CD14-positive monocyte (primary cell): Measurements from ENCODE around the gene CTTN. TPM values are rescaled to one million over a fixed set of nuclear protein-coding genes. Genes with fewer than 3 reads are reported as not detected.

ENCODE experiments used
- DNase-seq, 3 donors: peaks; one replicate each; pipeline ENCODE4 v3.0.0-alpha.2; 2011 to 2022
- H2AFZ ChIP-seq: 2 replicates; pipeline ENCODE4 v1.6.0; 2012; ENCODE audit warnings: mild to moderate bottlenecking, low read depth, low read length, inconsistent platforms; ENCODE audit not compliant: insufficient read depth, poor library complexity, severe bottlenecking
- H3K27ac ChIP-seq, 2 donors: 1 replicate in 1 of 2; 2 replicates in 1 of 2; pipeline ENCODE4 v1.5.1; 2012 to 2013; ENCODE audit warnings: low read length in 2 of 2, control low read depth in 1 of 2, inconsistent platforms in 1 of 2, low read depth in 1 of 2, mild to moderate bottlenecking in 1 of 2
- H3K27me3 ChIP-seq, 2 donors: one replicate each; pipeline versions ENCODE4 v1.6.0 to v1.6.1; 2011 to 2013; ENCODE audit warnings: low read length in 2 of 2; ENCODE audit not compliant: control insufficient read depth in 2 of 2, insufficient read depth in 2 of 2
- H3K36me3 ChIP-seq, 2 donors: replicated peaks in 1 of 2; 1 replicate in 1 of 2; 2 replicates in 1 of 2; pipeline versions ENCODE4 v1.5.1 to v1.6.1; 2012 to 2013; ENCODE audit warnings: low read length in 2 of 2, control low read depth in 1 of 2, inconsistent platforms in 1 of 2, mild to moderate bottlenecking in 1 of 2; ENCODE audit not compliant: insufficient read depth in 2 of 2, control insufficient read depth in 1 of 2
- H3K4me1 ChIP-seq, 2 donors: 1 replicate in 1 of 2; 2 replicates in 1 of 2; pipeline versions ENCODE4 v1.5.1 to v1.6.1; 2012 to 2013; ENCODE audit warnings: low read length in 2 of 2, control low read depth in 1 of 2, inconsistent platforms in 1 of 2, mild to moderate bottlenecking in 1 of 2, moderate library complexity in 1 of 2; ENCODE audit not compliant: insufficient read depth in 2 of 2, control insufficient read depth in 1 of 2
- H3K4me2 ChIP-seq: replicated peaks from 2 replicates; pipeline ENCODE3; 2012; ENCODE audit warnings: low read length, moderate library complexity, mild to moderate bottlenecking; ENCODE audit not compliant: poor library complexity, severe bottlenecking; ENCODE audit errors: extremely low read depth
- H3K4me3 ChIP-seq, 3 experiments: fragments of 200-600 bp in 1 of 3; sonication (generic) in 1 of 3; replicated peaks in 1 of 3; 1 replicate in 2 of 3; 2 replicates in 1 of 3; pipeline ENCODE4 v1.5.1; 2011 to 2013; ENCODE audit warnings: low read length in 3 of 3, mild to moderate bottlenecking in 3 of 3, control low read depth in 2 of 3, low read depth in 2 of 3, inconsistent platforms in 1 of 3, moderate library complexity in 1 of 3
- H3K79me2 ChIP-seq: 2 replicates; pipeline ENCODE4 v1.6.0; 2012; ENCODE audit warnings: mild to moderate bottlenecking, control low read depth, inconsistent platforms, low read length, moderate library complexity; ENCODE audit not compliant: insufficient read depth
- H3K9ac ChIP-seq: 2 replicates; pipeline ENCODE4 v1.6.0; 2017; ENCODE audit warnings: low read length, mild to moderate bottlenecking; ENCODE audit not compliant: insufficient read depth, poor library complexity, severe bottlenecking
- H3K9me3 ChIP-seq, 2 donors: replicated peaks in 1 of 2; 1 replicate in 1 of 2; 2 replicates in 1 of 2; pipeline versions ENCODE4 v1.5.1 to v1.6.1; 2012 to 2013; ENCODE audit warnings: low read length in 2 of 2, control low read depth in 1 of 2; ENCODE audit not compliant: control insufficient read depth in 1 of 2, insufficient read depth in 1 of 2
- H4K20me1 ChIP-seq: 2 replicates; pipeline ENCODE4 v1.6.0; 2012; ENCODE audit warnings: mild to moderate bottlenecking, low read length, control low read depth, moderate library complexity; ENCODE audit not compliant: insufficient read depth
- H3K27ac Mint-ChIP-seq, 7 donors: one replicate each; pipeline ENCODE4 v1.8.0; 2020; ENCODE audit warnings: mild to moderate bottlenecking in 7 of 7, mixed read lengths in 7 of 7, moderate library complexity in 6 of 7, inconsistent platforms in 2 of 7
- H3K27me3 Mint-ChIP-seq, 3 donors: one replicate each; pipeline ENCODE4 v1.8.0; 2021 to 2022; ENCODE audit warnings: low read depth in 3 of 3, mild to moderate bottlenecking in 3 of 3, mixed read lengths in 3 of 3, moderate library complexity in 3 of 3, inconsistent platforms in 1 of 3
- H3K36me3 Mint-ChIP-seq, 2 donors: one replicate each; pipeline ENCODE4 v1.8.0; 2020; ENCODE audit warnings: mixed read lengths in 2 of 2, inconsistent platforms in 1 of 2, mild to moderate bottlenecking in 1 of 2
- H3K4me1 Mint-ChIP-seq: one replicate; pipeline ENCODE4 v1.8.0; 2020; ENCODE audit warnings: mild to moderate bottlenecking, mixed read lengths
- H3K4me3 Mint-ChIP-seq, 2 donors: one replicate each; pipeline ENCODE4 v1.8.0; 2020; ENCODE audit warnings: mild to moderate bottlenecking in 2 of 2, mixed read lengths in 2 of 2, moderate library complexity in 1 of 2
- H3K9me3 Mint-ChIP-seq, 7 donors: one replicate each; pipeline ENCODE4 v1.8.0; 2020 to 2022; ENCODE audit warnings: mixed read lengths in 7 of 7, mild to moderate bottlenecking in 6 of 7, moderate library complexity in 6 of 7, inconsistent platforms in 2 of 7
- WGBS: methylation state at CpG from one replicate; pipeline ENCODE4 v1.1.5; 2013; ENCODE audit warnings: missing lambda C conversion rate; ENCODE audit not compliant: insufficient coverage; 5-methylcytosine and 5-hydroxymethylcytosine counted together
- intact Hi-C, 2 donors: fragments of 100-400 bp; cut with micrococcal nuclease; formaldehyde crosslinking; loops; one replicate each; pipeline versions ENCODE4 v1.15.0 to v1.15.1; 2023
- polyA plus RNA-seq, 3 donors: library from polyadenylated mRNA; depleted of rRNA in 1 of 3; unstranded in 2 of 3; stranded (reverse) in 1 of 3; fragments of 300-500 nt in 2 of 3; fragments of >200 nt in 1 of 3; fragmentation: Illumina TruSeq in 2 of 3; gene quantifications; 1 replicate in 2 of 3; 2 replicates in 1 of 3; pipeline ENCODE4 v1.2.3, GENCODE V29; 2012 to 2021
- TF ChIP-seq, protein P1 (sequence below): fragments of 200-600 bp; IDR thresholded peaks from one replicate; pipeline ENCODE4 v1.8.0; 2022; ENCODE audit warnings: antibody characterized with exemption, mild to moderate bottlenecking

Gene CTTN
- polyA plus RNA-seq, 3 donors: 0.05 to 0.11 TPM; not detected in 1

DNA sequence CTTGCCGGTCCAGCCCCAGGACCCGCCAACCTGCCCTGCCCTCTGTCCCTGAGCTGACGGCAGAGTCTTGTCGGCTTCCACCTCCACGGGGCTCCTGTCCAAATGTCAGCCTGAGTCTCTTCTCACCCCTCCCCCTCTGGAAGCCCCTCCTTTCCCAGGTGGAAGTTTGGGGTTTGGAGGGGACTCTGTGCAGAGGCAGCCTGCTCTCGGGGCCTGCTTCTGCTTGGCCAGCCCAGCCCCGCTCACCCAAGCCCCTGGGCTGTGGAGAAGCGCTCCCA lies 31.0 kb downstream of the CTTN start:
- Histone ChIP-seq H3K79me2 (no peaks in the 10 kb centered on the region), H3K9me3 (no peaks in the 10 kb centered on the region), H3K9ac (no peak overlapping the region), H4K20me1 (no peaks in the 10 kb centered on the region), H3K27me3 (peaks cover 0 to 81% of the 10 kb centered on the region in 2 donors), H3K4me2 (no peak overlapping the region), H3K27ac (no peak overlapping the region), H3K4me3 (no peak overlapping the region), H3K4me1 (peaks cover 3% of the 10 kb centered on the region in 2 donors), H3K36me3 (no peaks in the 10 kb centered on the region), H2AFZ (no peak overlapping the region)
- peaks cover 2% of the 10 kb centered on the region for H3K4me1 Mint-ChIP-seq
- peaks cover 60 to 93% (median 90%) of the 10 kb centered on the region in 3 donors for H3K27me3 Mint-ChIP-seq
- WGBS: 89% methylated on average over 5 of the region's 8 CpGs
- no peak for DNase-seq
- peaks cover 0 to 5% (median 1%) of the 10 kb centered on the region in 7 donors for H3K9me3 Mint-ChIP-seq
- intact Hi-C loops: loop anchor here in 1 of 2 donors (10.0 kb wide), 1 partner anchor 225 kb away; the partner anchor contains the start of gene FADD
- no peaks in the 10 kb centered on the region for H3K36me3 Mint-ChIP-seq
- TF ChIP-seq, protein P1, sequence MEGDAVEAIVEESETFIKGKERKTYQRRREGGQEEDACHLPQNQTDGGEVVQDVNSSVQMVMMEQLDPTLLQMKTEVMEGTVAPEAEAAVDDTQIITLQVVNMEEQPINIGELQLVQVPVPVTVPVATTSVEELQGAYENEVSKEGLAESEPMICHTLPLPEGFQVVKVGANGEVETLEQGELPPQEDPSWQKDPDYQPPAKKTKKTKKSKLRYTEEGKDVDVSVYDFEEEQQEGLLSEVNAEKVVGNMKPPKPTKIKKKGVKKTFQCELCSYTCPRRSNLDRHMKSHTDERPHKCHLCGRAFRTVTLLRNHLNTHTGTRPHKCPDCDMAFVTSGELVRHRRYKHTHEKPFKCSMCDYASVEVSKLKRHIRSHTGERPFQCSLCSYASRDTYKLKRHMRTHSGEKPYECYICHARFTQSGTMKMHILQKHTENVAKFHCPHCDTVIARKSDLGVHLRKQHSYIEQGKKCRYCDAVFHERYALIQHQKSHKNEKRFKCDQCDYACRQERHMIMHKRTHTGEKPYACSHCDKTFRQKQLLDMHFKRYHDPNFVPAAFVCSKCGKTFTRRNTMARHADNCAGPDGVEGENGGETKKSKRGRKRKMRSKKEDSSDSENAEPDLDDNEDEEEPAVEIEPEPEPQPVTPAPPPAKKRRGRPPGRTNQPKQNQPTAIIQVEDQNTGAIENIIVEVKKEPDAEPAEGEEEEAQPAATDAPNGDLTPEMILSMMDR: no peak
- no peak overlapping the region for H3K27ac Mint-ChIP-seq
- no peak overlapping the region for H3K4me3 Mint-ChIP-seq

DNA sequence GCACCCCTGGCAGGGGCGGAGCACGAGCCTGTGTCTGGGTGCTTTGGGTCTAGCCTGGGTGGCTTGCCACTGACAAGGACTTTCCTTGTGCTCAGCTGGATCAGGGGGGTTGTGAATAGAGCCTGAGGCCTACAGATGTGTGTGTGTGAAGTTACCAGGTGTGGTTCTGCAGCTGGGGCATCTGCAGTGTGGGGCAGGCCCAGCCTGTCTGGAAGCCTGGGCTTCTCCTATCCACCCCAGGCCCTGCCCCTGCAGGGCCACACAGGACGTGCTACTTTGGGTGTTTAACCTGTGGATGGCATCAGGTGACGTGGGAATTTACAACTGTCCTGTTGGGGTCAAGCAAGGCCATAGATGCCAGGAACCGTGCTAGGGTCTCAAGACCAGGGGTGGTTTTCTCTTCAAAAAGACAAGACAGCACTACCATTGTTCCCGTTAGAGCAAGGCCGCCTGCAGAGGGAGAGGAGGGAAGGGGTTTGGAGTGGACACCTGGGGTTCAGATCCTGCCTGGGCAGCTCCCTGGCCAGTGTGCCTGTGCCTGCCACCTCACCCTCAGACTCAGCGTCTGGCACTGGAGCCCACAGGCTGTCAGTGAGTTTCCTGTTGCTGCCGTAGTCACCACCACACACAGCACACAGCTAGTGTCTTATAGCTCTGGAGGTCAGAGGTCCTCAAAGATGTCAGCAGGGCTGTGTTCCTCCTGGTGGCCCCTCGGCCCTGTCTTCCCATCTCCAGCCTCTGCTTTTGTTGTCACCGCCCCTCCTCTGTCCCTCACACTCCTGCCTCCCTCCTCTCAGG lies 31.6 kb downstream of the CTTN start:
- Histone ChIP-seq H3K36me3 (no peaks in the 10 kb centered on the region), H3K4me1 (no peaks in the 10 kb centered on the region), H3K27me3 (peaks cover 0 to 76% of the 10 kb centered on the region in 2 donors), H3K9me3 (no peaks in the 10 kb centered on the region), H3K27ac (no peak overlapping the region), H3K4me2 (no peak overlapping the region), H3K9ac (no peak overlapping the region), H2AFZ (no peak overlapping the region), H3K79me2 (no peaks in the 10 kb centered on the region), H3K4me3 (no peak overlapping the region), H4K20me1 (no peaks in the 10 kb centered on the region)
- Mint-ChIP-seq H3K4me3 (peak overlapping the region in 1 of 2 donors; percentile 55), H3K27me3 (peaks cover 56 to 93% (median 88%) of the 10 kb centered on the region in 3 donors), H3K27ac (no peak overlapping the region), H3K9me3 (peaks cover 0 to 5% (median 0%) of the 10 kb centered on the region in 7 donors), H3K4me1 (no peaks in the 10 kb centered on the region), H3K36me3 (no peaks in the 10 kb centered on the region)
- 57% methylated on average over 11 of the region's 11 CpGs for WGBS
- no peak for DNase-seq
- TF ChIP-seq, protein P1: no peak
- intact Hi-C loops: loop anchor here in 1 of 2 donors (10.0 kb wide), 1 partner anchor 225 kb away; the partner anchor contains the start of gene FADD
